Spinal cord (tissue), 10 donors: ENCODE data around the gene SLC12A5. TPM values are rescaled to one million over a fixed set of nuclear protein-coding genes. Genes with fewer than 3 reads are reported as not detected.
A peak's percentile ranks its signal among the peaks of the same experiment; 100 is the strongest.
"Not testable (repeated sequence)": the region's sequence is repeated elsewhere in the genome, so short reads cannot be mapped to it uniquely, and the experiment has no call there.

ENCODE experiments used
- DNase-seq, 6 donors: peaks; one replicate each; pipeline versions ENCODE4 v3.0.0 to v3.0.0-alpha.2; 2013 to 2015; ENCODE audit warnings: low spot score in 6 of 6, low read depth in 4 of 6
- H3K27ac ChIP-seq: one replicate; pipeline ENCODE4 v1.5.1; 2013; ENCODE audit warnings: low read depth, low read length, control low read depth
- H3K27me3 ChIP-seq: one replicate; pipeline ENCODE4 v1.6.1; 2013; ENCODE audit warnings: low read length; ENCODE audit not compliant: control insufficient read depth, insufficient read depth
- H3K36me3 ChIP-seq: one replicate; pipeline ENCODE4 v1.6.1; 2013; ENCODE audit warnings: low read length; ENCODE audit not compliant: control insufficient read depth, insufficient read depth
- H3K4me1 ChIP-seq: one replicate; pipeline ENCODE4 v1.6.1; 2013; ENCODE audit warnings: low read length; ENCODE audit not compliant: control insufficient read depth, insufficient read depth
- H3K4me3 ChIP-seq: one replicate; pipeline ENCODE4 v1.5.1; 2013; ENCODE audit warnings: low read depth, low read length, control low read depth
- H3K9me3 ChIP-seq: one replicate; pipeline ENCODE4 v1.6.1; 2013; ENCODE audit warnings: low read length; ENCODE audit not compliant: control insufficient read depth, insufficient read depth
- WGBS: methylation state at CpG from one replicate; pipeline ENCODE4 v1.1.5; 2013; ENCODE audit warnings: missing lambda C conversion rate; ENCODE audit not compliant: insufficient coverage; 5-methylcytosine and 5-hydroxymethylcytosine counted together
- long read RNA-seq, 4 donors: transcript quantifications; one replicate each; lab custom pipeline, GENCODE V29; 2026
- polyA plus RNA-seq, 2 donors: library from polyadenylated mRNA; unstranded; fragments of 120-200 nt; gene quantifications; one replicate each; pipeline ENCODE4 v1.2.1, GENCODE V29; 2013; ENCODE audit not compliant: insufficient read length in 2 of 2
- total RNA-seq, 2 donors: library from RNA; depleted of rRNA in 1 of 2; stranded (reverse); fragments of 120-200 nt in 1 of 2; fragments of >200 nt in 1 of 2; gene quantifications; one replicate each; pipeline versions ENCODE4 v1.2.3 to v1.2.4, GENCODE V29; 2013 to 2014
- donor health status: healthy.

The SLC12A5 gene
- total RNA-seq = 10 to 100 TPM; 26.2 to 84.7 TPM
- 100 to 1,000 TPM; 176 to 191 TPM for polyA plus RNA-seq
- long read RNA-seq, donor 1, transcript SLC12A5-219 (2 exons, 401 nt) = major isoform, 6 of 119 reads
- long read RNA-seq, donor 1, partial matches to known transcripts = 110 of 119 reads
- long read RNA-seq, donor 1, other reads (novel, unspliced or antisense) = 0 of 119 reads
- long read RNA-seq, donor 2, partial matches to known transcripts = 43 of 46 reads
- long read RNA-seq, donor 2, other reads (novel, unspliced or antisense) = 0 of 46 reads
- long read RNA-seq, donor 3, transcript SLC12A5-219 (2 exons, 401 nt) = major isoform, 5 of 6 reads
- long read RNA-seq, donor 3, partial matches to known transcripts = 0 of 6 reads
- long read RNA-seq, donor 3, other reads (novel, unspliced or antisense) = 0 of 6 reads
- long read RNA-seq, donor 4, partial matches to known transcripts = 0 of 1 reads
- long read RNA-seq, donor 4, other reads (novel, unspliced or antisense) = 0 of 1 reads

GRCh38 chr20:46028772-46029371 lies at the start of gene SLC12A5:
Gene SLC12A5 (plus strand): TSS chr20:46029215. CDS start chr20:46029345, 130 bp downstream.
- H3K9me3 ChIP-seq = no peaks in the 10 kb centered on the region
- H3K27ac ChIP-seq = no peak within 1 kb of the TSS
- H3K4me3 ChIP-seq = peak within 1 kb of the TSS; percentile 45
- 5% methylated on average over 44 of the region's 56 CpGs for WGBS
- H3K27me3 ChIP-seq = peaks cover 58% of the 10 kb centered on the region
- H3K36me3 ChIP-seq = no peaks in the 10 kb centered on the region
- peak in 2 of 6 donors; percentile 74 to 96 for DNase-seq
- peaks cover 50% of the 10 kb centered on the region for H3K4me1 ChIP-seq

DNA sequence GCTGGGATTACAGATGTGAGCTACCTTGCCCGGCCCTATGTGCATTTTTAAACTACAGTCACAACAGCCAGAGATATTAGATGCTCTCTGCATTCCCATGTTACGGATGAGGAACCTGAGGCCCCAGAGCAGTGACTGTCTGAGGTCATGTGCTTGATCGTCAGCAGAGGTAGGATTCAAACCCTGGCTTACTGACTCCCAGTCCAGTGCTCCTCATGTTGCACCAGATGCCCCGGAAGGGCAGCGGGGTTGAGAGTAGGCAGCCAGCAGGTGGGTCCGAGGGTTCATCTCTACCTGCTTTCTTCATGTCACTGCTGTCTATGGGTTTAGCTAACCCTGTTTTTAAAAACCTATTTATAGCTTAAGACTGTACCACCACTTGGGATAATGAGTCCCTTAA lies 47.8 kb upstream of the SLC12A5 start:
- H3K4me1 ChIP-seq = no peaks in the 10 kb centered on the region
- 96% methylated on average over 6 of the region's 6 CpGs for WGBS
- peaks cover 10% of the 10 kb centered on the region for H3K27me3 ChIP-seq
- DNase-seq = no peak
- no peak overlapping the region for H3K4me3 ChIP-seq
- no peak overlapping the region for H3K27ac ChIP-seq
- H3K9me3 ChIP-seq = no peaks in the 10 kb centered on the region
- no peaks in the 10 kb centered on the region for H3K36me3 ChIP-seq

- DNase-seq = no peak
- 80% methylated on average over 4 of the region's 7 CpGs for WGBS
- no peaks in the 10 kb centered on the region for H3K9me3 ChIP-seq
- H3K27me3 ChIP-seq = peaks cover 10% of the 10 kb centered on the region
- H3K36me3 ChIP-seq = no peaks in the 10 kb centered on the region
- no peak overlapping the region for H3K4me3 ChIP-seq
- H3K27ac ChIP-seq = no peak overlapping the region
- H3K4me1 ChIP-seq = no peaks in the 10 kb centered on the region
Measured at GRCh38 chr20:45983279-45983743, 45.7 kb upstream of the SLC12A5 start.

DNA sequence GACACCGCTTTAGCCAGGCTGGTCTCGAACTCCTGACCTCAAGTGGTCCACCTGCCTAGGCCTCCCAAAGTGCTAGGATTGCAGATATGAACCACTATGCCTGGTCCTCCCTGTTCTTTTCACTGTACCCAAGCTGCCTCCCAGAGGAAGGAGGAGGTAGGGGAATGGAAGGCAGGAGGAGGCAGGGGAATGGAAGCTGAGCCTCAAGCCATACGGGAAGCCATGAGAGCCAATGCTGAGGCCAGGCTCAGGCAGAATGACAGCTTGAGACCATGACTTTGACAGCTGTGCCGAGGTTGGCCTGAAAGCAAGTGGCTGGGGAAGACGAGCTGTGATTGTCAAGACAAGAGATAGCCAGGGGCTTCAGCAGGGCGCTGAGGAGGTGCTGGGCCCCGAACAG lies 43.4 kb upstream of the SLC12A5 start:
- Histone ChIP-seq H3K36me3 (no peaks in the 10 kb centered on the region), H3K9me3 (no peaks in the 10 kb centered on the region), H3K4me1 (no peaks in the 10 kb centered on the region), H3K27me3 (peaks cover 8% of the 10 kb centered on the region), H3K27ac (no peak overlapping the region), H3K4me3 (no peak overlapping the region)
- DNase-seq = no peak
- WGBS = 49% methylated on average over 7 of the region's 7 CpGs

DNA sequence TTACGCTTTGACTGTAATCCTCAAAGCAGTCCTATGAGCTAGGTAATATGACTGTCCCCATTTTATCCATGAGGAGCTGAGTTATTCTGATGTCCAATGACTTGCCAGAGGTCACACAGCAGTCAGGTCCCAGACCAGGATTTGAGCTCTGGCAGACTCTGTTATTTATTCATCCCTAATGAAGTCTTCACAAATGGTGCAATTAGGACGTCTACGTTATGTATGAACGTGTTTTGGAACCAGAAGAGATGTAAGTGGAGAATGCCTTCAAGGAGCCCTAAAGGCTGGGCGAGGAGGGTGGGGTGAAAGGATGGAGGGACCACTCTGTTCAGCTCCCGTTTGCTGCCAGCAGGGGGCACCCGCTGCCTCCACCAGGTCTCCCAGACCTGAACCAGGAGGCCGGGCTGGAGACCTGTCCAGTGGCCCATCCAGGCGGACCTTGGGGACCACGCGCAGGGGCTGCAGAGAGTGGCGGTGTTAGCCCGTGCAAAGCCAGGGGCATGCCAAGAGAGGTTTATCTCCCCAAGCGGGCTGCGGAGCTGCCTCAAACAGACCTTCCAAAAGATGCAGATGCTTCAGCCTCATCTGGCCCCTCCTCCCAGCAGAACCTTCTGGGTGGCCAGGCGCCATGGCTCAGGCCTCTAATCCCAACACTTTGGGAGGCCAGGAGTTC lies 41.8 kb upstream of the SLC12A5 start:
- no peaks in the 10 kb centered on the region for H3K4me1 ChIP-seq
- no peaks in the 10 kb centered on the region for H3K36me3 ChIP-seq
- no peak overlapping the region for H3K4me3 ChIP-seq
- H3K9me3 ChIP-seq = no peaks in the 10 kb centered on the region
- peaks cover 8% of the 10 kb centered on the region for H3K27me3 ChIP-seq
- 9% methylated on average over 15 of the region's 16 CpGs for WGBS
- no peak overlapping the region for H3K27ac ChIP-seq
- peak in 2 of 6 donors; percentile 68 to 86 for DNase-seq

- H3K9me3 ChIP-seq, H3K27me3 ChIP-seq, H3K4me1 ChIP-seq, H3K27ac ChIP-seq, DNase-seq, H3K36me3 ChIP-seq, H3K4me3 ChIP-seq: not testable (repeated sequence)
- 71% methylated on average over 1 of the region's 6 CpGs for WGBS
Measured at GRCh38 chr20:45988830-45989229, 40.2 kb upstream of the SLC12A5 start.

DNA sequence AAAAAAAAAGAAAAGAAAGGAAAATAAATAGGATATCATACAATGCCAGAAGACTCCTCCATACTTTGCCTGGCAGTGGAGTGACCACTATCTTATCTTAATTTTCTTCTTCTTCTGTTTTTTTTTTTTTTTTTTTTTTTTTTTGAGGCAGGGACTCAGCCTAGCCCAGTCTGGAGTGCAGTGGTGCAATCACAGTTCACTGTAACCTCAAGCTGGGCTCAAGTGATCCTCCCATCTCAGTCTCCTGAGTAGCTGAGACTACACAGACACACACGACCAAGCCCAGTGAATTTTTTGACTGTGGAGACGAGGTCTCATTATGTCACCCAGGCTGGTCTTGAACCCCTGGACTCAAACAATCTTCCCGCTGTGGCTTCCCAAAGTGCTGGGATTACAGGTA lies 37.4 kb upstream of the SLC12A5 start:
- H3K4me1 ChIP-seq = no peaks in the 10 kb centered on the region
- no peak overlapping the region for H3K27ac ChIP-seq
- no peaks in the 10 kb centered on the region for H3K27me3 ChIP-seq
- 94% methylated on average over 3 of the region's 3 CpGs for WGBS
- no peak overlapping the region for H3K4me3 ChIP-seq
- no peaks in the 10 kb centered on the region for H3K9me3 ChIP-seq
- no peak for DNase-seq
- H3K36me3 ChIP-seq = no peaks in the 10 kb centered on the region

- Histone ChIP-seq H3K27ac (no peak overlapping the region), H3K4me3 (no peak overlapping the region), H3K4me1 (no peaks in the 10 kb centered on the region), H3K27me3 (no peaks in the 10 kb centered on the region), H3K9me3 (no peaks in the 10 kb centered on the region), H3K36me3 (no peaks in the 10 kb centered on the region)
- WGBS = 69% methylated on average over 7 of the region's 12 CpGs
- DNase-seq = no peak
Measured at GRCh38 chr20:45993197-45993951, 35.6 kb upstream of the SLC12A5 start.
